SU-DHL-6 (cell line): Measurements from ENCODE around the gene UPK3A.
"Not testable (repeated sequence)": the region's sequence is repeated elsewhere in the genome, so short reads cannot be mapped to it uniquely, and the experiment has no call there.

Experiments used
- H2AFZ ChIP-seq: fragments of 200-600 bp; sonication (generic); 2 replicates; pipeline ENCODE4 v1.6.1; 2014; ENCODE audit warnings: low read depth, mild to moderate bottlenecking, moderate library complexity, mixed read lengths, antibody characterized with exemption, low read length; ENCODE audit not compliant: severe bottlenecking
- H3F3A ChIP-seq: fragments of 200-600 bp; shearing (Covaris generic); 2 replicates; pipeline ENCODE4 v1.6.0; 2016; ENCODE audit warnings: antibody characterized with exemption, mild to moderate bottlenecking; ENCODE audit not compliant: insufficient read depth
- H3K27ac ChIP-seq: fragments of 200-600 bp; sonication (generic); 2 replicates; pipeline ENCODE4 v1.5.1; 2016; ENCODE audit warnings: low read depth, mild to moderate bottlenecking, low read length, moderate library complexity, mixed read lengths
- H3K27me3 ChIP-seq: fragments of 200-600 bp; sonication (generic), shearing (Covaris generic); 2 replicates; pipeline ENCODE4 v1.6.0; 2014; ENCODE audit warnings: mild to moderate bottlenecking, low read length
- H3K36me3 ChIP-seq: fragments of 200-600 bp; sonication (generic); 2 replicates; pipeline ENCODE4 v1.6.1; 2014; ENCODE audit warnings: mild to moderate bottlenecking, low read length, mixed read lengths
- H3K4me2 ChIP-seq: fragments of 300-600, 200-600 bp; shearing (Covaris generic), sonication (generic); 2 replicates; pipeline ENCODE4 v1.6.0; 2014; ENCODE audit warnings: low read length, low read depth, mild to moderate bottlenecking; ENCODE audit not compliant: poor library complexity, severe bottlenecking
- H3K4me3 ChIP-seq: fragments of 200-600 bp; sonication (generic); 2 replicates; pipeline ENCODE4 v1.5.1; 2014; ENCODE audit warnings: antibody characterized with exemption, low read length, mild to moderate bottlenecking, mixed read lengths; ENCODE audit not compliant: insufficient read depth, poor library complexity, severe bottlenecking
- H3K79me2 ChIP-seq: fragments of 200-600 bp; sonication (generic); 2 replicates; pipeline ENCODE4 v1.6.1; 2014; ENCODE audit warnings: mild to moderate bottlenecking, low read length, moderate library complexity; ENCODE audit not compliant: insufficient read depth
- H3K9ac ChIP-seq: fragments of 200-600 bp; sonication (generic); 2 replicates; pipeline ENCODE4 v1.7.0; 2014; ENCODE audit warnings: mild to moderate bottlenecking, low read length
- H3K9me2 ChIP-seq: fragments of 200-600 bp; sonication (generic); replicated peaks from 2 replicates; pipeline ENCODE4 v1.6.1; 2014; ENCODE audit warnings: low read length; ENCODE audit not compliant: insufficient read depth
- H3K9me3 ChIP-seq: fragments of 200-600 bp; sonication (generic); 2 replicates; pipeline ENCODE4 v1.6.1; 2014; ENCODE audit warnings: low read length, mixed read lengths; ENCODE audit not compliant: insufficient read depth
- H4K20me1 ChIP-seq: fragments of 200-600 bp; sonication (generic); 2 replicates; pipeline ENCODE4 v1.6.1; 2014; ENCODE audit warnings: low read depth, mild to moderate bottlenecking, antibody characterized with exemption, low read length, moderate library complexity, mixed read lengths
- CTCF ChIP-seq: fragments of 200-600 bp; sonication (generic); IDR thresholded peaks from one replicate; pipeline ENCODE4 v1.5.1; 2017; ENCODE audit warnings: antibody characterized with exemption, mild to moderate bottlenecking, low read length, moderate library complexity; ENCODE audit not compliant: insufficient read depth, poor library complexity, severe bottlenecking
- EZH2phosphoT487 ChIP-seq: fragments of 200-600 bp; sonication (generic), shearing (Covaris generic); conservative IDR thresholded peaks from 2 replicates; pipeline ENCODE4 v1.6.1; 2018; ENCODE audit warnings: mild to moderate bottlenecking, antibody characterized with exemption, low read length, moderate library complexity, mixed read lengths

Gene UPK3A

GRCh38 chr22:45254388-45254787, 30.4 kb upstream of the UPK3A start:
- H3K27ac ChIP-seq = no peak overlapping the region
- TF ChIP-seq EZH2phosphoT487 (no peak), CTCF (no peak)
- no peak overlapping the region for H3K4me2 ChIP-seq
- H3K9ac ChIP-seq = no peak overlapping the region
- H3F3A ChIP-seq = no peaks in the 10 kb centered on the region
- no peaks in the 10 kb centered on the region for H3K9me2 ChIP-seq
- no peaks in the 10 kb centered on the region for H3K79me2 ChIP-seq
- no peaks in the 10 kb centered on the region for H3K27me3 ChIP-seq
- no peaks in the 10 kb centered on the region for H3K9me3 ChIP-seq
- no peaks in the 10 kb centered on the region for H4K20me1 ChIP-seq
- no peak overlapping the region for H2AFZ ChIP-seq
- H3K4me3 ChIP-seq = no peak overlapping the region
- H3K36me3 ChIP-seq = no peaks in the 10 kb centered on the region

GRCh38 chr22:45254789-45255278, 29.9 kb upstream of the UPK3A start:
- H3K9ac ChIP-seq = no peak overlapping the region
- no peaks in the 10 kb centered on the region for H3K36me3 ChIP-seq
- no peak overlapping the region for H3K27ac ChIP-seq
- no peaks in the 10 kb centered on the region for H3K9me2 ChIP-seq
- no peak overlapping the region for H2AFZ ChIP-seq
- no peak overlapping the region for H3K4me3 ChIP-seq
- H3F3A ChIP-seq = no peaks in the 10 kb centered on the region
- H3K4me2 ChIP-seq = no peak overlapping the region
- no peaks in the 10 kb centered on the region for H3K27me3 ChIP-seq
- TF ChIP-seq EZH2phosphoT487 (no peak), CTCF (no peak)
- H4K20me1 ChIP-seq = no peaks in the 10 kb centered on the region
- no peaks in the 10 kb centered on the region for H3K79me2 ChIP-seq
- H3K9me3 ChIP-seq = no peaks in the 10 kb centered on the region

- not testable (repeated sequence) for H3K4me2 ChIP-seq, H2AFZ ChIP-seq, H3K4me3 ChIP-seq, H3K27ac ChIP-seq, H3K79me2 ChIP-seq, H3K9ac ChIP-seq, H3F3A ChIP-seq, H4K20me1 ChIP-seq, H3K9me2 ChIP-seq, H3K27me3 ChIP-seq, H3K9me3 ChIP-seq, H3K36me3 ChIP-seq
These were observed 26.8 kb upstream of the UPK3A start for GRCh38 chr22:45257941-45258340.

GRCh38 chr22:45259754-45260394, 24.9 kb upstream of the UPK3A start:
- Histone ChIP-seq H3K4me2 (no peak overlapping the region), H4K20me1 (no peaks in the 10 kb centered on the region), H3K9me2 (no peaks in the 10 kb centered on the region), H3K4me3 (no peak overlapping the region), H3K36me3 (no peaks in the 10 kb centered on the region), H3K27me3 (no peaks in the 10 kb centered on the region), H2AFZ (no peak overlapping the region), H3K27ac (no peak overlapping the region), H3K79me2 (no peaks in the 10 kb centered on the region), H3K9ac (no peak overlapping the region), H3F3A (no peaks in the 10 kb centered on the region), H3K9me3 (no peaks in the 10 kb centered on the region)
- no peak for TF ChIP-seq CTCF
- no peak for TF ChIP-seq EZH2phosphoT487

- H3K9me3 ChIP-seq, H3K4me3 ChIP-seq, H3K9ac ChIP-seq, H3K27ac ChIP-seq, H3F3A ChIP-seq, H4K20me1 ChIP-seq, H3K36me3 ChIP-seq, H3K9me2 ChIP-seq, H3K79me2 ChIP-seq, H3K4me2 ChIP-seq, H2AFZ ChIP-seq, H3K27me3 ChIP-seq: not testable (repeated sequence)
These were observed 24.4 kb upstream of the UPK3A start for GRCh38 chr22:45260395-45260759.
